GM19025 (cell line): ENCODE results near the gene KRT5.
"Not testable (repeated sequence)": the region's sequence is repeated elsewhere in the genome, so short reads cannot be mapped to it uniquely, and the experiment has no call there.

Experiments
- ATAC-seq: cut with Tn5 transposase; IDR thresholded peaks from one replicate; pipeline ENCODE4 v1.9.1; 2021; ENCODE audit warnings: mild to moderate bottlenecking, low read depth, moderate library complexity; ENCODE audit not compliant: unreplicated experiment

Gene KRT5

DNA sequence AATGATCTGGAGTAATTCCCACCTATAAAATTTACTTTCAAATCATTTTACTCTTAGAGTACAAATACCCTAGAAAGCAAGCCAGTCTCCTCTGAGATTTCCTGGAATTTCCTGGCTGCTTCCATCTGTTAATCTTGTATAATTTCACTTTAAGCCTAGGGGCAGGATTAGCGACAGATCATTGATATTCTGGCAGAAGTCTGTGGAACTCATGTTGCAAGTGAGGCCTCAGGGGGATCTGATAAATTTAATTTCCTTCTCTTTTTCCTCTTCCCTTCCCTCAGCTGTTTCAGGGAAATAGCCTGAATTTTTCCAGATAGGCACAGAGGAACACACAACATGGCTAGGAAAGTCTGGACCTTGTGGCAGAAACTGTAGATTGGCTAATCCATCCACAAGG, 21.2 kb downstream of the KRT5 start:
- no peak for ATAC-seq

DNA sequence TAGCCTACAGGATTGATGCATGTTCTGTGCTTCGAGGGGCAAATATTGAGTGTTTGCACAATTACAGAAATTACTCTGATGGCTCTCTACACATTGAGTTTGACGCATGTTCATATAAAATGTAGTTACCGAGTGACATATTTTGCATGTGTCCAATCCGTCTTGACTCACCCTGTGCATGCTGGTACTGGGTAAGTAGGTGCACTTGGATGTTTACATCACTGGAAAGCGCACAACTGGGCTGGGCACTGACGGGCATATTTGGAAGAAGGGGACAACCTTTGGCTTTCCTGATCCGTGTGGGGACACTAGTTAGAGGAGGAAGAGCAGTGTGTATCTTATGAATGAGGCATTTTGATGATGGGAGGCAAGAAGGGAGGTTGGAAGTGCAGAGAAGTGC, 22.2 kb downstream of the KRT5 start:
- no peak for ATAC-seq

DNA sequence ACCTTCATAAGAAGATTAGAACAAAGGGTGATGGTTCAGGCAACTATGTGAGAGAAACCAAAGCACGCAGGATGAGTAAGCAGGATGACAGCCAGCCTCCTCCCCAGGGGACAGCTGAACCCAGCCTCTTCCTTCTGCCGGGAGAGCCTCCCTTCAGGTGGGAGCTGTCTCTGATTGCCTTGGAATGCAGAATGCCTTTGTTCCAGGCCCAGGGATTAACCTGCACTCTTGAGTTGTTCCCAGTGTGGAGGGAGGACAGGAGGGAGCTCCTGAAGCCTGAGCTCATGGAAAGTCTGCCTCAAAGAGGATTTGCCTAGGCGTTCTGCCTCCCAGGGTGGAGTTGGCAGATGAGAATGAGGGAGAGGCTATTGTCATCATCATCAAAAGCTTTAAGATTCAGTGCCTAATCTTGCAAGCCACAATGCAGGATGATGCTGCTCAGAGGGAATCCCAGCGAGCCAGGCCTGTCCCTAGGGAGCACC, 23.6 kb downstream of the KRT5 start:
- no peak for ATAC-seq

DNA sequence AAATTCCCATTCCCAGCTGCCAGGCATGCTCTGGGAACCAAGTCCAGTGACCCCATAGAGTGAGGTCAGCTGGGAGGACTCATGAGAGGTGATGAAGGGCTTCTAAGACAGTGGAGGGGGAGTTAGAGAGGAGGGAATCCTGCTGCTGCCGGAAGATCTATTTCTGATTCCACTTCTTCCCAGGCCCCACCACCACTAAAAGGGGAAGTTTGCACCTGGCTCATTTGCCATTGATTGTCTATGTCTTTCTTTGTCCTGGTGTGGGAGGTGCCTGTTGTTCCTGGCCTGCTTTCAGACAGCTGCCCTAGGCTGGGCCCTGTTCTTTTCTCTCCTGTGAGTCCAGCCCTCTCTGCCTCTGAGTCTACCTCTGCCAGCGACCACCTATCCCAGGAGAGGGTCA, 24.1 kb downstream of the KRT5 start:
- ATAC-seq = no peak

DNA sequence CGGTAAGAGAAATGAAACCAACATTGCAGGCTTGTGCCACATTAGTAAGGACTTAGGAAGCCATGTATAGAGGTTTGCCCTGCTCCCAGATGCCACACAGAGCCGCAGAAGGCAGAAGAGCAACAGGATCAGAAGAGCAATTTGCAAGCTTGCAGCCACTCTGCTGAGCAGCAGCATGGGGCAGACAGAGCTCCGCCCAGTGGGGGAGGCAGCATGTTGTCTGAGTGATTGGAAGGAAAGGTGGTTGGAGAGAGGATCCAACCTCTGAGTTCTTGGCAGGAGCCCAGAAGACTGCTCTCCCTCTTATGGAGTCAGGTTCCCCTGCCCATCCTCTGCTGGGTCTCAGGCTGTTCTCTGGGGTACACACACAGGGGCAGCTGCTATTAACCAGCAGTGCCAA, 24.8 kb downstream of the KRT5 start:
- no peak for ATAC-seq

DNA sequence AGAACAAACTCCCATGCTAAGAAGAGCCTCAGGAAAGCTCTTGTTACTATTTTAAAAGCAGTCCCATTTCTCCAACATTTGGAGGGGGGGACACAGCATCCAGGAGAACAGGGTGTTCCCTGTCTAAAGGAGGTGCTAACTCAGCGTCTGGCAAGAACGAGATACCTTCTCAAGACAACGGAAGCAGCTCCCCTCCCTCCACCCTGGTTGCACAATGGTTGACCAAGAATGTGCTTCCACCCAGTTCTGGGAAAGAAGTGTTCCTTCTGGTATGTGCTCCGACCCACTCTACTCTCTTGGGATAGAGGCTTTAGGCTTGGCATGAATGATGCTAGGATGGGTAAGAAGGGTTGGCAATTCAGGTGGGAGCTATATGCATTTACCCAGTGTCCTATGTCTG, 25.7 kb downstream of the KRT5 start:
- ATAC-seq = no peak

DNA sequence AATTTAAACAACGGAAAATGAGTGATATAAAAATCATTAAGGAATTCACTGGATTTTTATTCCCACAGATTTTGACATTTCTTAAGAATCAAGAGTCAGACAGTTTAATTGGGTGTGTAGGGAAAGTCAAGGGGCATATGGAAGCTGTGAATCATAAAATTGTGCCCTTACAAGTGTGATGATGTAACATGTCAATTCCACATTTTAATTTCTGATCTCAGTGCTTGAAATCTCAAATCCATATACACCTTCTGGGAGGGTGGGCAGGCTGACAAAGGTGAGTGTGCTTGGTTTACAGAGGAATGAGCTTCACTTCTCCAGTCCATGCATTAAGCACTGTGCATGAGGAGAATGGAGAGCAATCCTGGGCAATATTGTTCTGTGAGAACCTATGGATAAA, 26.1 kb downstream of the KRT5 start:
- no peak for ATAC-seq

DNA sequence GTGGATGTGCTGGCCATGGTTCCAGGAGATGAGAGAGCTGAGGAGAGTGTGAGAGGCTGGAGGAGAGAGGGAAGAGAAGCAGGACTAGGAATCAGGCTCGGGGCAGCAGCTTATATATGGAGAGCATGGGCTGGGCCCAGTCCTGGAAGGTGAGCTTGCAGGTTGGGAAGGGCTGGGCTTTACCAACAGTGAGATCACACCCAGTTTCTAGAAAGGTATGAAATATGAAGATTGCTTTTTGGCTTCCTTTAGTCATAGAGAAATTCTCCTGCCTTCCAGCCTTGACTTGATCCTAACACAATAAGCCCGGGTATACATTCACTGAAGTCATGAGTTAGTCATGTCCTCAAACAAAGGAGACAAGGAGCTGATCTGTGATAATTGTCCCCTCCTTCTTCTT, 27.0 kb downstream of the KRT5 start, which contains the start of gene KRT6A:
Gene KRT6A, minus strand, starts transcription at position 86 of the 400 bp plus-strand sequence. Its CDS starts 69 bp downstream, at position 17.
- no peak for ATAC-seq

DNA sequence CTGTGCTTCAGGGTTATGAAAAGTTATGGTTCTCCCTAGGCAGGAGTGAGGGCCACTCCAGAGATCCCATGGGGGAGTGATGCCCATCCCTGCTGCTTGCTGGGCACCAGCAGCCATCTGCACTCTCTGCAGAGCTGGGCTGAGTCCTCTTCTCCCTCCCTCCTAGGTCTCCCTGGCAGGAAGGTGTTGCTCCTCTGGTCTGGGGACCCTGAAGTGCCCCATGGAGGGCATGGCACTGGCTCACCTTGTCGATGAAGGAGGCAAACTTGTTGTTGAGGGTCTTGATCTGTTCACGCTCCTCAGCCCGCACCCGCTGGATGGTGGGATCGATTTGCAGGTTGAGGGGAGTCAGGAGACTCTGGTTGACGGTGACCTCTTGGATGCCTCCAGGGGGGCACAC, 27.8 kb downstream of the KRT5 start:
- not testable (repeated sequence) for ATAC-seq

DNA sequence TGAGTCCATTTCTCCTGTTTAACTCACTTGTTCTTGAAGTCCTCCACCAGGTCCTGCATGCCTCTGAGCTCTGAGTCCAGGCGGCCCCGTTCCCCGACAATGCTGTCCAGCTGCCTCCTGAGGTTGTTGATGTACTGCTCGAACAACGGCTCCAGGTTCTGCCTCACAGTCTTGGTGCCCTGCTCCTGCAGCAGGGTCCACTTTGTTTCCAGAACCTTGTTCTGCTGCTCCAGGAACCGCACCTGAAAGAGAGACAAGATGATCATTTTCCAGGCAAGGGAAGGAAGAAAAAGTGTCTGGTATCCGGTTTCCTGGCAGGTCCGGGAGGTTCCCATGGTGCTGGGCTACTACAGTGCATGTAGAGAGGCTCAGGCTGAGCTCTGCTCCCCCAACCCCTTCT, 28.7 kb downstream of the KRT5 start:
- ATAC-seq = not testable (repeated sequence)

DNA sequence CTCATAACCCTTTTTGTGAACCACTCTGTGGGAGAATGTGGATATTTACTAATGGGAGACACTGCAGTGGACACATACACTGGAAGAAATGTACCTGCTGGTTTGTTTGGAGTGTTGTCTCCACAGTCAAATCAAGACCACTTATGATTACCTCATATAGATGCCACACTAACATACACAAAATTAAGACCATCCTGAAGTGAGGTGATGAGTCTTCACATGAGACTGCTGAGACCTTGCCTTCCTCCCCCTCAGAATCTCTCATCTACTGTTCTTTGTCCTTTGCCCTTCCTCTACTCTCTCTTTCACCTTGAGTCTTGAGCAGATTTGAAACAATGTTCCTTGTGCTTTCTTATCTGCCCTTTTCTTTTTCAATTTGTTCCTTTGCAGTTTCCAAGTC, 31.5 kb downstream of the KRT5 start:
- ATAC-seq = no peak

DNA sequence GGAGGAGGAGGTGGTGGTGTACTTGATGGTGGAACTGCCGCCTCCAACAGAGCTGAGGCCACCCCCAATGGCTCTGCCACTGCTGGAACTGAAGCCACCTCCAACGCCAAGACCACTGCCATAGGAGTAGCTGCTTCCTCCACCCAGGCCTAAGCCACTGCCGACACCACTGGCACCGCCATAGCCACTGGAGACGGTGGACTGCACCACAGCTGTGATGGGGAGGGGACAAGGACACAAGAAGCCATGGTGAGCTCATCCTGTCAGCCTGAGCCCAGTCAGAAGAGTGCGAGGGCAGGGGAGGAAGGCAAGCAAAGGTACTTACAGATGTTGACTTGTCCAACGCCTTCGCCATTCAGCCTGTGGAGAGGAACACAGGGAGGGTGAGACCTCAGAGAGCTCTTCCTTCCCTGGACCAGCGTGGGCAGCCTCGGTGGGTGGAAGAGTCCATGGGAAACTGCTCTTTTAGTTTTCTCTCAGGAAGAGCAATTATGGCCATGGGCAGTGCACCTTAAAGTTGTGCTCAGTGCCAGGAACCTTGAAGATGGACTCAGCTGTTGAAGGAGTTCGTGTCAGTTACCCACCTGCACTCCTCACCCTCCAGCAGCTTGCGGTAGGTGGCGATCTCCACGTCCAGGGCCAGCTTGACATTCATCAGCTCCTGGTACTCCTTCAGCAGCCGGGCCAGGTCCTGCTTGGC, 32.3 kb downstream of the KRT5 start:
- ATAC-seq = not testable (repeated sequence)

DNA sequence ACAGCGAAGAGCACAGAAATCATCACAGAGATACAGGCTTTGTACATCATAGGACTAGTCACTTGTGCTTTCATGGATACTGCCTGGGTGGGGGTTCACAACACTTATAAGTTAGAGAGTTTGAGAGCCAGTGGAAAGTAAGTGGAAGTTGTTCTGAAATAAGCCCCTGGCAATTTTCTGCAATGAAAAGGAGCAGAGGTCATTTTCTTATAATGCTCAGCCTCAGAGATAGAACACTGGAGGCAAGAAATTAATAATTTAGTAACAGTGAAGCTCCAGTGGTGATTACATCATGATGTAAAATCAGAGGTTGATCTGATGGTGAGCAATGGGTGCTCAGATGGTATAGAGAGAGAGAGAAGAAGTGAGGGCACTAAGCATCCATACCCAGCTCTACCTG, 33.0 kb downstream of the KRT5 start:
- no peak for ATAC-seq

DNA sequence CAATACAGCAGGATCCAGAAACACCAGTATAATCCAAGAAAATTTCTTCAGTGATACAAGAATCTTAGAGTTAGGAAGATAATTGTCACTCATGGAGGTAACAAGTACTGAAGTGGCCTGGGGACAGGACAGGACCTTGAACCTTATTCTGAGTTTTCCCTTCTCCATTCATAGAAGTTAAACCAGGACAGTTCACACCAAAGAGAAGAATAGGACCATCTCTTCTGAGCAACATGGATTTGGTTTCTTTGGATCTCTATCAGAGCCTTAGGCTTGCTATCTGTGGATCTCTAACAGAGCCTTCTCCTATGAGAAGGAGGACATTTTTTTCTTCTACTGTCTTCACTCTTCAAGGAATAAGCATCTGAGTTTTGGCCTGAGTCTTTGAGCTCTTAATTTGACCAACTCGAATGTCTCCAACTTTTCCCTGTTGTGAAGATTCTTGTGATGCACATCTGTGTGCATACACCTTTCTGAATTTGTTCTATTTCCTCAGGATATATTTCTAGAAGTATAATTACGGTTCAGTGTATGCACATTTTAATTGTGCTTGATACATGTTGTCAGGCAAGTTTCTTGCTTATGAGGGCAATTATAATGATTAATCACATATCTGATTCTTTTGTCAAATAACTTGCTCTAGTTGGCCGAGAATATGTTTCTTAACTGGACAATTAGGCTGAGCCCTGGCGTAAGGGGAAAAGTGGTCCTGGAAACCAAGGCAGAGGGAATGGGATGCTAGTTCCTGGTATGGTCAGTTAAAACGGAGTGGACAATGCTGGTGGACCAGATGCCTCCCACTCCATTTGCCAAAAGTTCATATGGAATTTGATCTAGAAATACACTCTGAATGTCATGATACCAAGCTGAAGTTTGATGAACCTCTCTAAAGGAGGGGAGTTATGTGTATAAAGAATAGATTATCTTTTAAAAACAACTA, 33.8 kb downstream of the KRT5 start:
- ATAC-seq = no peak

DNA sequence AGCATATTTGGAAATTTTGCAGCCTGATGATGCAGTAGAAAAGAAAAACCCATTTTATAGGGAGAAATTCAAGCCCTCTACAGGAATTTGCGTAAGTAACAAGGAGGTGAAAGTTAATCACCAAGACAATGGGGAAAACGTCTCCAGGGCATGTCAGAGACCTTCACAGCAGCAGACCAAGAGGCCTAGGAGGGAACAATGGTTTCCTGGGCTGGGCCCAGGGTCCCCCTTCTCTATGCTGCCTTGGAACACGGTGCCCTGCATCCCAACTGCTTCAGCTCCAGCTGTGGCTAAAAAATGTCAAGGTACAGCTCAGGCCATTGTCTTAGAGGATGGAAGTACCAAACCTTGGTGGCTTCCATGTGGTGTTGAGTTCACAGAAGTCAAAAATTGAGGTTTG, 40.1 kb downstream of the KRT5 start:
- no peak for ATAC-seq

DNA sequence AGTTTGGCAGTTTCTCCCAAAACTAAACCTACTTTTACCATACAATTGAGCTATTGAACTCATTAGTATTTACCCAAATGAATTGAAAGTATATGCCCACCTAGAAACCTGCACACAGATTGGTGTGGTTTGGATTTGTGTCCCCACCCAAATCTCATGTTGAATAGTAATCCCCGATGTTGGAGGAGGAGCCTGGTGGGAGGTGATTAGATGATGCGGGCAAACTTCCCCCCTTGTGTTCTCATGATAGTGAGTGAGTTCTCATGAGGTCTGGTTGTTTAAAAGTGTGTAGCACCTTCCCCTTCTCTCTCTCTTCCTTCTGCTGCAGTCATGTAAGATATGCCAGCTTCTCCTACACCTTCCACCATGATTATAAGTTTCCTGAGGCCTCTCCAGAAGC, 42.5 kb downstream of the KRT5 start:
- no peak for ATAC-seq

DNA sequence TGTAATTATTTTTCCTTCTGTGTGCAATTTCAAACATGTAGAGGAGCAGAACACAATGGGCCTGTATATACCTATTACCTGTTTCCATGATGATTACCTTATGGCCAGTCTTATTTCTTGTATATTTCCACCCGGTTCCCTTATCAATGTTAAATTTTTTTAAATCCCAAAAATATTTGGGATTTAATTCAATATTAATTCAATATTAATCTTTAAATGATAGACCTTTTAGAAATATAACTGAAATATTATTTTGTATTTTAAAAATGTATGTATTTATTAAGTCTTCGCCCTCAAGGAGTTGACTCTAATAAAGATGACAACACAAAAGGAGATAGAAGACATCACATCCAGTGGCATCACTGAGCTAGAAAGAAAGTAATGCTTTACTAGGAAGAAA, 46.0 kb downstream of the KRT5 start:
- ATAC-seq = no peak

DNA sequence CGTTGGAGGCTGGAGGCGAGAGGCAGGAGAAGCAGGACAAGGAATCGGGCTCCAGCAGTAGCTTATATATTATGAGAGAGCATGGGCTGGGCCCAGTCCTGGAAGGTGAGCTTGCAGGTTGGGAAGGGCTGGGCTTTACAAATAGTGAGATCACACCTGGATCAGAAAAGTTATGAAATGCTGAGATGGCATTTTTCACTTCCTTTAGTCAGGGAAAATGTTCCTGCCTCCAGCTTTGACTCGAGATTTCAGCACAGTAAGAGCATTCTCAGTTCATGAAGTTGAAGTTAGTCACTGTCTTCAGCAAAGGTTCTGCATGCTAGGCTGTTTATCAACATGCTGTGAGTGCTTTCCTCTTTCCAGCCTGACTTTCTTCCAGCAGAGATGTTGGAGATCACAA, 46.4 kb downstream of the KRT5 start, which contains the start of gene KRT6C:
Gene KRT6C, minus strand, starts transcription at position 38 of the 400 bp plus-strand sequence. CDS start 68 bp downstream, outside the sequence.
- ATAC-seq = no peak

DNA sequence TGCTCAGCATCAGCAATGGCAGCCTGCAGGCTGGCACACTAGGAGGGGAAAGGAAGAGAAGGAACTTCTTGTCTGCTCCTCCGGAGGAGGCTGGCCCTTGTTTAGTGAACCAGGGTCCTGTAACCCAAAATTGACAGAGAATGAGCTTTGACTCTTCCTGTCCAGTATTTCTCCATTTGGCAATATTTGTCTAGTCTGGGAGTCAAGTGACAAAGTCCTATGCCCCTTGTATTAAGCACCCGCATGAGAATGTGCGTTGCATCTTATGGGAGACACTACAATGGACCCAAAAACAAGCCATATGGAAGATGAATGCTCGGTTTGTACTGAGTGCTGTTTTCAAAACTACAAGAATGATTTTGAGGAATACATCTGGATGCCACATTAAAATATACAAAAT, 50.3 kb downstream of the KRT5 start:
- ATAC-seq = no peak

DNA sequence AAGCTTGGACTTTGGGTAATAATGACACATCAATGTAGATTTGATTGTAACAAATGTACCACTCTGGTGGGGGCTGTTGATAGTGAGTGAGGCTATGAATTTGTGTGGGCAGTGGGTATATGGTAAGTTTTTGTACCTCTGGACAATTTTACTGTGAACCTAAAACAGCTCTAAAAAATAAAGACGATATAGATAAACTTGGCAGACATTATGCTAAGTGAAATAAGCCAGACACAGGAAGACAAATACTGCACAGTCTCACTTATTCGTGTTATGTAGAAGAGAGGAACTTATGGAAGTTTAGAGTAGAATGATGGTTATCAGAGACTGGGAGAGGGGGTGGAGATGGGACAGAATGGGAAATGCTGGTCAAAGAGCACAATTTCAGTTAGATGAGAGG, 55.3 kb downstream of the KRT5 start:
- ATAC-seq = no peak
